Naive thymus-derived CD4-positive, alpha-beta T cell (primary cell): Measurements from ENCODE around the gene ZMYND8. TPM values are rescaled to one million over a fixed set of nuclear protein-coding genes. Genes with fewer than 3 reads are reported as not detected.
"Not testable (repeated sequence)": the region's sequence is repeated elsewhere in the genome, so short reads cannot be mapped to it uniquely, and the experiment has no call there.

ENCODE experiments used
- ATAC-seq: fragments of 150-1000 bp; cut with Tn5 transposase; 2 replicates; pipeline ENCODE4 v1.10.0; 2021; ENCODE audit warnings: mild to moderate bottlenecking, moderate library complexity
- CTCF ChIA-PET: fragments of 350-600 bp; sonication (Branson Sonifier 250); formaldehyde crosslinking; loops from one replicate; lab custom pipeline; 2021; ENCODE audit warnings: antibody characterized with exemption; lab: Charles Lee
- POLR2A ChIA-PET: fragments of 350-600 bp; sonication (Branson Sonifier 250); formaldehyde crosslinking; loops from one replicate; lab custom pipeline; 2021; ENCODE audit warnings: antibody characterized with exemption, inconsistent platforms; lab: Charles Lee
- DNase-seq, 9 donors: peaks; one replicate each; pipeline versions ENCODE4 v3.0.0 to v3.0.0-alpha.2; 2020 to 2022; ENCODE audit warnings: mixed read lengths in 1 of 9
- H3K27ac ChIP-seq: one replicate; pipeline ENCODE4 v1.7.0; 2013; ENCODE audit warnings: mild to moderate bottlenecking, low read depth, low read length, moderate library complexity
- H3K27me3 ChIP-seq, 2 donors: one replicate each; pipeline ENCODE4 v1.7.0; 2013; ENCODE audit warnings: low read length in 2 of 2, mild to moderate bottlenecking in 2 of 2, moderate library complexity in 2 of 2; ENCODE audit not compliant: control insufficient read depth in 2 of 2, insufficient read depth in 2 of 2
- H3K36me3 ChIP-seq, 3 experiments: 1 replicate in 2 of 3; 2 replicates in 1 of 3; pipeline ENCODE4 v1.7.0; 2013; ENCODE audit warnings: low read length in 3 of 3, mild to moderate bottlenecking in 3 of 3, moderate library complexity in 1 of 3; ENCODE audit not compliant: insufficient read depth in 3 of 3, control insufficient read depth in 2 of 3
- H3K4me1 ChIP-seq, 2 donors: one replicate each; pipeline ENCODE4 v1.7.0; 2013; ENCODE audit warnings: low read length in 2 of 2, mild to moderate bottlenecking in 2 of 2, moderate library complexity in 1 of 2; ENCODE audit not compliant: control insufficient read depth in 2 of 2, insufficient read depth in 2 of 2
- H3K4me3 ChIP-seq: 2 replicates; pipeline ENCODE4 v1.7.0; 2013; ENCODE audit warnings: mild to moderate bottlenecking, low read length
- H3K9me3 ChIP-seq, 3 experiments: 1 replicate in 2 of 3; 2 replicates in 1 of 3; pipeline ENCODE4 v1.7.0; 2013; ENCODE audit warnings: low read length in 3 of 3; ENCODE audit not compliant: control insufficient read depth in 2 of 3
- H3K27ac Mint-ChIP-seq, 9 donors: one replicate each; pipeline ENCODE4 v1.8.0; 2020 to 2022; ENCODE audit warnings: mixed read lengths in 9 of 9, mild to moderate bottlenecking in 8 of 9, moderate library complexity in 5 of 9, inconsistent platforms in 2 of 9
- H3K27me3 Mint-ChIP-seq, 5 donors: one replicate each; pipeline ENCODE4 v1.8.0; 2021 to 2022; ENCODE audit warnings: mixed read lengths in 5 of 5, mild to moderate bottlenecking in 1 of 5
- H3K36me3 Mint-ChIP-seq, 5 donors: one replicate each; pipeline ENCODE4 v1.8.0; 2020 to 2022; ENCODE audit warnings: mixed read lengths in 5 of 5, mild to moderate bottlenecking in 3 of 5, inconsistent platforms in 1 of 5
- H3K4me1 Mint-ChIP-seq, 7 donors: one replicate each; pipeline ENCODE4 v1.8.0; 2020 to 2022; ENCODE audit warnings: mixed read lengths in 7 of 7, mild to moderate bottlenecking in 3 of 7, inconsistent platforms in 1 of 7
- H3K4me3 Mint-ChIP-seq, 10 donors: one replicate each; pipeline ENCODE4 v1.8.0; 2020 to 2022; ENCODE audit warnings: mild to moderate bottlenecking in 10 of 10, mixed read lengths in 10 of 10, moderate library complexity in 6 of 10, inconsistent platforms in 2 of 10
- H3K9me3 Mint-ChIP-seq, 11 donors: one replicate each; pipeline ENCODE4 v1.8.0; 2020 to 2022; ENCODE audit warnings: mixed read lengths in 11 of 11, mild to moderate bottlenecking in 4 of 11, inconsistent platforms in 1 of 11, moderate library complexity in 1 of 11
- intact Hi-C, 2 donors: fragments of 100-400 bp; cut with micrococcal nuclease; formaldehyde crosslinking; loops; one replicate each; pipeline ENCODE4 v1.15.1; 2023
- polyA plus RNA-seq, 2 donors: library from polyadenylated mRNA; unstranded; fragments of 300-500 nt; fragmentation: Illumina TruSeq; gene quantifications; one replicate each; pipeline ENCODE4 v1.2.3, GENCODE V29; 2021
- total RNA-seq, 6 experiments: library from RNA in 5 of 6; stranded (reverse) in 5 of 6; gene quantifications; 1 replicate in 5 of 6; 2 replicates in 1 of 6; pipeline ENCODE4 v1.2.3 and lab custom pipeline; 2021 to 2026

The ZMYND8 gene
- total and polyA plus RNA-seq, 7 experiments from 2014 or later = 12.7 to 83.0 (median 63.7) TPM

DNA sequence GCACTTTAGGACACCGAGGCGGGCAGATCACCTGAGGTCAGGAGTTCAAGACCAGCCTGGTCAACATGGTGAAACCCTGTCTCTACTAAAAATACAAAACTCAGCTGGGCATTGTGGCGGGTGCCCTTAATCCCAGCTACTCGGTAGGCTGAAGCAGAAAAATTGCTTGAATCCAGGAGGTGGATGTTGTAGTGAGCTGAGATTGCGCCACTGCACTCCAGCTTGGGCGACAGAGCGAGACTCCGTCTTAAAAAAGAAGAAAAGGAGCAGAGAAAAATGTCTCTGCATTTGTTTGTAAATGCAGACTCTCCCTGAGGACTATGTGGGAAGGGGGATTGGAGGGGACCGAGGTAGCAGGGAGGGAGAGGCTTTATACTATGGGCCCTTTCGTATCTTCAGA is 149.9 kb downstream of the ZMYND8 start:
- Mint-ChIP-seq H3K36me3 (peaks cover 0 to 22% (median 10%) of the 10 kb centered on the region in 5 donors), H3K27ac (peak overlapping the region in 1 of 9 donors; percentile 8), H3K4me3 (peak overlapping the region in 1 of 10 donors; percentile 27)
- H3K9me3 Mint-ChIP-seq, H3K27me3 ChIP-seq, POLR2A ChIA-PET, H3K4me1 ChIP-seq, H3K4me1 Mint-ChIP-seq, H3K9me3 ChIP-seq, ATAC-seq, H3K4me3 ChIP-seq, intact Hi-C loops, DNase-seq, H3K27ac ChIP-seq, H3K27me3 Mint-ChIP-seq: not testable (repeated sequence)
- peaks cover 7 to 37% (median 18%) of the 10 kb centered on the region in 3 experiments for H3K36me3 ChIP-seq
- CTCF ChIA-PET = interaction anchor here (1.1 kb wide), 1 partner anchor 10 kb away, joined by 3 read pairs; no protein-coding TSS in a partner anchor

DNA sequence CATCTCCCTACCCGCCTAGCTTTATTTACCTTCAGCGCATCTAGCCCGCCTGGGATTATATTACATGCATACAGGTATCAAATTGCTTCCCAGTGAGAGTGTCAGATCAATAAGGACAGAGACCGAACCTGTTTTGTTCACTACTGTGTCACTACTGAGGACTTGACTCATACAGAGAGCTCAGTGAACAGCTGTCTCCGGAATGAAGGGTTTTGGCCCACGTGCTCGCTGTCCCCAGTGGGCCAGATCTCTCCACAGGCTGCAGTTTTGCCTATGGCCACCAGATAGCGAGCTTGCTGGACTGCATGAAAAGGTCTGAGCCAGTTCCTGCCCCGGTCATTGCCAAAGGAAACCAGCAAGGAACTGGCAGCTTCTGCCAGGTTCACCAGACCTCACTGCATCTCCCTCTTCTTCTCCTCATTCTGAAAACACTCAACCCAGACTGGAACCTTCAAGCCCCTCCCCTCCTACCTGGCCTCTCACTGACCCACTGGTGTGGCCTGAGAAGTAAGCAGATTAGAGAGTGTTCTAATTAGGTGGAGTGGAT is 150.8 kb downstream of the ZMYND8 start:
- Mint-ChIP-seq H3K27me3 (no peaks in the 10 kb centered on the region), H3K4me3 (peak overlapping the region in 1 of 10 donors; percentile 3), H3K36me3 (peaks cover 0 to 22% (median 10%) of the 10 kb centered on the region in 5 donors), H3K4me1 (peaks cover 0 to 7% (median 4%) of the 10 kb centered on the region in 7 donors), H3K27ac (peak overlapping the region in 1 of 9 donors; percentile 38), H3K9me3 (peaks cover 0 to 1% (median 0%) of the 10 kb centered on the region in 11 donors)
- Histone ChIP-seq H3K9me3 (no peaks in the 10 kb centered on the region), H3K36me3 (peaks cover 7 to 28% (median 15%) of the 10 kb centered on the region in 3 experiments), H3K27ac (no peak overlapping the region), H3K27me3 (no peaks in the 10 kb centered on the region), H3K4me3 (no peak overlapping the region), H3K4me1 (no peaks in the 10 kb centered on the region)
- ATAC-seq (peak; percentile 84), DNase-seq (peak in 5 of 9 donors; percentile 25 to 56 (median 48))
- intact Hi-C loops = no loop called here
- POLR2A ChIA-PET = no interaction called here
- CTCF ChIA-PET = interaction anchor here (0.5 to 1.1 kb wide), 2 partner anchors 9 to 509 kb away, joined by 3 to 5 read pairs; no protein-coding TSS in a partner anchor

DNA sequence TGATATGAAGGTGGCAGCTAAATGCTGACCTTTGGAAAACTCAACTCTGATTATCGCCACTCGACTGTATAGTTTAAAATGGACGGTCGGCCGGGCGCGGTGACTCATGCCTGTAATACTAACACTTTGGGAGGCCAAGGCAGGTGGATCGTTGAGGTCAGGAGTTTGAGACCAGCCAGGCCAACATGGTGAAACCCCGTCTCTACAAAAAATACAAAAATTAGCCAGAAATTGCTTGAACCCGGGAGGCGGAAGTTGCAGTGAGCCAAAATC is 151.7 kb downstream of the ZMYND8 start:
- DNase-seq, H3K27me3 ChIP-seq, H3K27me3 Mint-ChIP-seq, H3K4me1 Mint-ChIP-seq, H3K27ac ChIP-seq, H3K9me3 ChIP-seq, H3K4me1 ChIP-seq, POLR2A ChIA-PET, H3K4me3 Mint-ChIP-seq, intact Hi-C loops, H3K4me3 ChIP-seq, ATAC-seq, H3K9me3 Mint-ChIP-seq, H3K27ac Mint-ChIP-seq, CTCF ChIA-PET: not testable (repeated sequence)
- H3K36me3 Mint-ChIP-seq = peaks cover 0 to 18% (median 7%) of the 10 kb centered on the region in 5 donors
- H3K36me3 ChIP-seq = peaks cover 4 to 19% (median 9%) of the 10 kb centered on the region in 3 experiments

DNA sequence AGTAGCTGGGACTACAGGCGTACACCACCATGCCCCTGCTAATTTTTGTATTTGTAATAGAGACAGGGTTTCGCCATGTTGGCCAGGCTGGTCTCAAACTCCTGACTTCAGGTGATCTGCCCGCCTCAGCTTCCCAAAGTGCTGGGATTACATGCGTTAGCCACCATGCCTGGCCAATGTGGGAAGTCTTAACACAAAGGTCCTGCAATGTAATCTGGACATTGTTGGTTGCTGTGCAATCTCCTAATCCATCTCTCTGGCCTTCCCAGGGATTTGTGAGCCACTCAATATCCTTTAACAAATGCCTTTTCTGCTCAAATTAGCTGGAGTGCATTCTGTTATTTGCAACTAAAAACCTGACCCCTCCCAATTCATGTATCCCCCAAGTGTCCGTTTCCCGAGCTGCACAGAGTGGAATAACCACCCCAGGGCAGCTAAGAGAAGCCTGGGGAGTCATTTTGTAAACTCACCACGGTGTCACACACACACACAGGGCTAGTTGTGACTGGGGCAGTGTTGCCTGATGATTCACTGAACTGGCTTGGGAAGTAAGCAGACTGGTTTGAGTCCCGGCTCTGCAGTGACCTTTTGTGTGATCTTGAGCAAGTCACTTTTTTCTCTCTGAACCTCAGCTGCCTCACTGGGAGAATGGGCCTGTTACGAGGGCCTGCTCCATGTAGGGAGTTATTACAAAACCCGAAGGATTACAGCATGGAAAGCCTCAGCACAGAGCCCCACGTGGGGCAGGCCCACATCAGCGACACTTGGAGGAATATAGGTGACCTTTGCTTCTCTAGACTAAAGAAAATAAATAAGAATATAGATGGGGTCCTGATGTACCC is 152.3 kb downstream of the ZMYND8 start:
- Mint-ChIP-seq H3K9me3 (peaks cover 0 to 1% (median 0%) of the 10 kb centered on the region in 11 donors), H3K36me3 (peaks cover 0 to 12% (median 1%) of the 10 kb centered on the region in 5 donors), H3K4me3 (no peak overlapping the region), H3K27ac (no peak overlapping the region), H3K4me1 (peaks cover 0 to 7% (median 4%) of the 10 kb centered on the region in 7 donors), H3K27me3 (peaks cover 0 to 3% (median 0%) of the 10 kb centered on the region in 5 donors)
- DNase-seq (no peak), ATAC-seq (no peak)
- no peak overlapping the region for H3K27ac ChIP-seq
- H3K9me3 ChIP-seq = no peaks in the 10 kb centered on the region
- CTCF ChIA-PET = no interaction called here
- no peak overlapping the region for H3K4me3 ChIP-seq
- POLR2A ChIA-PET = no interaction called here
- H3K4me1 ChIP-seq = no peaks in the 10 kb centered on the region
- H3K36me3 ChIP-seq = peaks cover 0 to 14% (median 3%) of the 10 kb centered on the region in 3 experiments
- H3K27me3 ChIP-seq = no peaks in the 10 kb centered on the region
- intact Hi-C loops = no loop called here

DNA sequence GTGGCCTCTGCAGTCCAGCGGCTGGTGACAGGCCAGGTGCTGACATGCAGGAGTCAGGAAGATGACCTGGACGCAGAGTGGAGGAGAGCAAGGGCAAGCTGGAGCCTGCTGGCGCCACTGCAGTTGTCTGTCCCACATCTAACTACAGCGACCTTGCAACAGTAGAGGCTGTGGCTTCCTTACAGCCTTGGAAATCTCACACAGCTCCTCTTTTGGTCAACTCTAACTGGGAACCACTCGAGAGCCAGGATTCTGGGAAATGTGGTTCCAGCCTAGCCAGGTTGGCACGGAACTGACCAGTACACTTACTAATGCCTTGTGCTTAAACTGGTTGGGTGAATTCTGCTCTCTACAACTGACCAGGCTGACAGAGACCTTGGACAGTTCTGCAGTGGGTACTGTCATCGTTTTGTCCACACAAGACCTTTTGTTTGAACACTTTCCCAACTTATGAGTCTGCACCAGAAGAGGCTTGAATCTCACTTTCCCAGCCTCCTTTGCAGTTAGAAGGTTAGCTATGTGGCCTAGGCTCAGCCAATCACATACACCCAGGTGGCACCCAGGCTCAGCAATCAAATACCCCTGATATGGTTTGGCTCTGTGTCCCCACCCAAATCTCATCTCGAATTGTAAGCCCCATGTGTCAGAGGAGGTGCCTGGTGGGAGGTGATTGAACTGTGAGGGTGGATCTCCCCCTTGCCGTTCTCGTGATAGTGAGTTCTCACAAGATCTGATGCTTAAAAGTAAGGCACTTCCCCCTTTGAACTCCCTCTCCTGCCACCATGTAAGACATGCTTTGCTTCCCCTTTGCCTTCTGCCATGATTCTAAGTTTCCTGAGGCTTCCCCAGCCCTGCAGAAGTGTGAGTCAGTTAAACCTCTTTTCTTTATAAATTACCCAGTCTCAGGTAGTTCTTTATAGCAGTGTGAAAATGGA is 153.5 kb downstream of the ZMYND8 start:
- peaks cover 0 to 2% (median 0%) of the 10 kb centered on the region in 3 experiments for H3K36me3 ChIP-seq
- POLR2A ChIA-PET = no interaction called here
- Mint-ChIP-seq H3K27ac (no peak overlapping the region), H3K9me3 (peaks cover 0 to 1% (median 0%) of the 10 kb centered on the region in 11 donors), H3K27me3 (peaks cover 0 to 3% (median 0%) of the 10 kb centered on the region in 5 donors), H3K36me3 (peaks cover 0 to 5% (median 0%) of the 10 kb centered on the region in 5 donors), H3K4me1 (peaks cover 0 to 10% (median 4%) of the 10 kb centered on the region in 7 donors), H3K4me3 (no peak overlapping the region)
- H3K9me3 ChIP-seq = no peaks in the 10 kb centered on the region
- no peak for DNase-seq
- H3K27me3 ChIP-seq = no peaks in the 10 kb centered on the region
- H3K4me3 ChIP-seq = no peak overlapping the region
- CTCF ChIA-PET = no interaction called here
- ATAC-seq = no peak
- H3K4me1 ChIP-seq = no peaks in the 10 kb centered on the region
- intact Hi-C loops = no loop called here
- H3K27ac ChIP-seq = no peak overlapping the region

DNA sequence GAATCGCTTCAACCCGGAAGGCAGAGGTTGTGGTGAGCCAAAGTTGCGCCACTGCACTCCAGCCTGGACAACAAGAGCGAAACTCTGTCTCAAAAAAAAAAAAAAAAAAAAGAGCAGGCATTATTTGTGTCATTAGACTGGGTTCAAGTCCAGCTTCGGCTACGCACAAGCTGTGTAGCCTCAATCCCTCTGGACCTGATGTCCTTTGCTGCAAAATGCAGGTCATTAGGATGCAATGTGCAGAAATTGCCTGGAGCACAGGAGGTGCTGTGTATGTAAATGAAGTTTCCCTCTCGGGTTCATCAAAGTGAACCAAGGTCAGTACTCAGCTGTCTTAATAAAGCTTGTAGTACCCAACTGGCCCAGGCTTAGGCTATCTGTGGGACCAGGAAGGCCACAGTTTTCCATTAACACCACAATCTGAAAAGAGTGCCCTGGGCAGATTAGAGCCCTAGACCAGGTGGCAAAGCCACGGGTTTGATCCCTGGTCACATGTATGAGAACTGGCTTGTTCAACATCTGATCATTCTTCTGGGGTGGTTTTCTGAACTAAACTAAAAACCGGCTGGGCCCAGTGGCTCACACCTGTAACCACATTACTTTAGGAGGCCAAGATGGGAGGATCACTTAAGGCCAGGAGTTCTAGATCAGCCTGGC is 155.3 kb downstream of the ZMYND8 start:
- Mint-ChIP-seq H3K4me3 (no peak overlapping the region), H3K27ac (no peak overlapping the region), H3K4me1 (peaks cover 0 to 15% (median 4%) of the 10 kb centered on the region in 7 donors), H3K27me3 (peaks cover 0 to 3% (median 0%) of the 10 kb centered on the region in 5 donors), H3K36me3 (peaks cover 0 to 3% (median 0%) of the 10 kb centered on the region in 5 donors), H3K9me3 (peaks cover 0 to 1% (median 0%) of the 10 kb centered on the region in 11 donors)
- no peaks in the 10 kb centered on the region for H3K36me3 ChIP-seq
- no peak overlapping the region for H3K27ac ChIP-seq
- DNase-seq (no peak), ATAC-seq (no peak)
- intact Hi-C loops = no loop called here
- H3K9me3 ChIP-seq = no peaks in the 10 kb centered on the region
- CTCF ChIA-PET = no interaction called here
- no peaks in the 10 kb centered on the region for H3K4me1 ChIP-seq
- no peaks in the 10 kb centered on the region for H3K27me3 ChIP-seq
- H3K4me3 ChIP-seq = no peak overlapping the region
- POLR2A ChIA-PET = no interaction called here
